HepG2 (cell line): ENCODE measurements around the gene ELOVL6. TPM values are rescaled to one million over a fixed set of nuclear protein-coding genes. Genes with fewer than 3 reads are reported as not detected.

ENCODE experiments used
- CENPX ChIP-seq: sonication (generic); formaldehyde crosslinking; IDR thresholded peaks from 2 replicates; pipeline ENCODE4 v1.9.0; 2021; ENCODE audit warnings: mild to moderate bottlenecking, missing genetic modification reagents, moderate library complexity
- HNF4G ChIP-seq, 2 experiments: sonication (generic) in 1 of 2; formaldehyde crosslinking in 1 of 2; IDR thresholded peaks; 2 replicates each; pipeline versions ENCODE4 v1.4.0 to v1.6.1; 2011 to 2020; ENCODE audit warnings: borderline replicate concordance in 2 of 2, low read depth in 2 of 2, mild to moderate bottlenecking in 2 of 2, low read length in 1 of 2, missing genetic modification reagents in 1 of 2, moderate library complexity in 1 of 2
- JARID2 ChIP-seq: sonication (generic); formaldehyde crosslinking; IDR thresholded peaks from 2 replicates; pipeline ENCODE4 v1.8.1; 2023; ENCODE audit warnings: missing genetic modification reagents, inconsistent platforms; ENCODE audit not compliant: insufficient replicate concordance
- KLF15 ChIP-seq: sonication (generic); formaldehyde crosslinking; IDR thresholded peaks from 2 replicates; pipeline ENCODE4 v1.8.1; 2023; ENCODE audit warnings: borderline replicate concordance, mild to moderate bottlenecking, inconsistent platforms, missing genetic modification reagents, mixed read lengths
- RFX5 ChIP-seq: IDR thresholded peaks from 2 replicates; pipeline ENCODE4 v1.6.1; 2011; ENCODE audit warnings: low read depth, low read length, improper control_type of control experiment
- SAP130 ChIP-seq: IDR thresholded peaks from 2 replicates; pipeline ENCODE4 v1.6.1; 2016; ENCODE audit warnings: low read depth
- TBL1XR1 ChIP-seq: fragments of 150-350 bp; IDR thresholded peaks from 2 replicates; pipeline ENCODE4 v1.6.1; 2014; ENCODE audit warnings: borderline replicate concordance, low read length; ENCODE audit not compliant: partially characterized antibody
- XRCC5 ChIP-seq: fragments of 200-400 bp; formaldehyde crosslinking; optimal IDR thresholded peaks from 2 replicates; pipeline ENCODE3; 2017; ENCODE audit warnings: mild to moderate bottlenecking, low read length
- ZNF121 ChIP-seq: sonication (generic); formaldehyde crosslinking; IDR thresholded peaks from 2 replicates; pipeline ENCODE4 v1.5.0; 2020; ENCODE audit warnings: mild to moderate bottlenecking, missing genetic modification reagents
- ZNF207 ChIP-seq: fragments of 450-650 bp; IDR thresholded peaks from 2 replicates; pipeline ENCODE4 v1.6.1; 2016; ENCODE audit warnings: antibody characterized with exemption, borderline replicate concordance
- ZNF317 ChIP-seq: sonication (generic); formaldehyde crosslinking; IDR thresholded peaks from 2 replicates; pipeline ENCODE4 v1.5.0; 2020; ENCODE audit warnings: mild to moderate bottlenecking, missing genetic modification reagents
- ZNF589 ChIP-seq: sonication (generic); formaldehyde crosslinking; conservative IDR thresholded peaks from 2 replicates; pipeline ENCODE4 v1.8.0; 2022; ENCODE audit warnings: mild to moderate bottlenecking, moderate library complexity, missing genetic modification reagents
- ZNF644 ChIP-seq: IDR thresholded peaks from 2 replicates; pipeline ENCODE4 v1.6.1; 2016; ENCODE audit warnings: low read depth
- polyA plus RNA-seq, 8 experiments: library from polyadenylated mRNA; depleted of rRNA in 3 of 8; stranded (reverse) in 7 of 8; unstranded in 1 of 8; fragments of >200 nt; fragmentation: Illumina TruSeq in 4 of 8; extraction: Trizol in 4 of 8; gene quantifications; 2 replicates each; pipeline versions ENCODE4 v1.2.1 to v1.2.3, GENCODE V29; 2011 to 2016; ENCODE audit warnings: low read depth in 4 of 8, missing spikeins in 1 of 8, mixed read lengths in 1 of 8; ENCODE audit not compliant: insufficient read depth in 1 of 8
- total RNA-seq, 5 experiments: library from RNA; depleted of rRNA; stranded (reverse); fragments of >200 nt; fragmentation: Illumina TruSeq; extraction: Trizol; gene quantifications; 2 replicates each; pipeline ENCODE4 v1.2.3, GENCODE V29; 2016; ENCODE audit warnings: low read depth in 1 of 5
- TF ChIP-seq, protein P1 (sequence below): sonication (generic); formaldehyde crosslinking; IDR thresholded peaks from 2 replicates; pipeline ENCODE4 v1.4.0; 2020; ENCODE audit warnings: missing genetic modification reagents
- TF ChIP-seq, protein P2 (sequence below): sonication (generic); formaldehyde crosslinking; IDR thresholded peaks from 2 replicates; pipeline ENCODE4 v1.8.0; 2022; ENCODE audit warnings: mild to moderate bottlenecking, missing genetic modification reagents, moderate library complexity
- TF ChIP-seq, protein P3 (sequence below): sonication (generic); formaldehyde crosslinking; IDR thresholded peaks from 2 replicates; pipeline ENCODE4 v1.4.0; 2020; ENCODE audit warnings: missing genetic modification reagents, borderline replicate concordance
- TF ChIP-seq, protein P4 (sequence below): IDR thresholded peaks from 2 replicates; pipeline ENCODE4 v1.6.1; 2016; ENCODE audit warnings: low read depth, borderline replicate concordance
- TF ChIP-seq, protein P5 (sequence below): sonication (generic); IDR thresholded peaks from 2 replicates; pipeline ENCODE4 v1.6.1; 2016; ENCODE audit warnings: low read depth, borderline replicate concordance
- TF ChIP-seq, protein P6 (sequence below): sonication (generic); formaldehyde crosslinking; IDR thresholded peaks from 2 replicates; pipeline ENCODE4 v1.8.1; 2023; ENCODE audit warnings: missing genetic modification reagents, inconsistent platforms, borderline replicate concordance

Gene ELOVL6
- total and polyA plus RNA-seq, 2 of the 13 experiments (the other 11 are each of a cell fraction or from before 2014, with no cell fraction given) = 14.1 to 23.2 TPM

DNA sequence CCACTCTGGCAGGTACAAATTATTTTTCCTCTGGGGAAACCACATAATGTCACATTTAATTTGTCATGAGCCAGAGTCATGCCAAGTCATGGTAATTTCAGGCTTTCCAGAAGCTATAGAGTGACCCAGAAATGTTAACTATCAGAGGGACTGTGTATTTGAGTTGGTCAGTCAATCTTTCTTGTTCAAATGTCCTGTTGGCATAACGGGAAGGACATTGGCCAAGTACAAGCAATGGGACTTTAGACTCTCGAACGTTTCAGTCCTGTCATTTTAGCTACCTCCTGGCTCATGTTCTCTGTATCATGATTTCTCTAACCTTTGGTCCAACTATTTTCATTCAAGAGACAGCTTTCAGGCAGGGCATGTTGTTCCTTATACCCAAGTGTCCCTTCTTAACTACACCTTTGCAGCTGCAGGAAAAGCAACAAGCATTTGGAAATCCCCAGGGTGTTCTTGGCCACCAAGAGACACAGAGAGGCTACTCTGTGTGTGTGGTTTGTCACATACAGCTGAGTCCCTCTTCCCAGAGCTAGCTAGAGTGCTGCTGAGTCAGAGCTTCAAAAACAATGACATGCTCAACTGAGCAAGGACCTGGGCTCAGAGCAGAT is 143.2 kb downstream of the ELOVL6 start (continued):
- TF ChIP-seq JARID2 (CRISPR knock-in tag) = no peak
- TF ChIP-seq ZNF644 (CRISPR knock-in tag) = no peak
- TF ChIP-seq ZNF121 (CRISPR knock-in tag) = no peak
- TF ChIP-seq KLF15 (CRISPR knock-in tag) = no peak
- TF ChIP-seq, protein P1, sequence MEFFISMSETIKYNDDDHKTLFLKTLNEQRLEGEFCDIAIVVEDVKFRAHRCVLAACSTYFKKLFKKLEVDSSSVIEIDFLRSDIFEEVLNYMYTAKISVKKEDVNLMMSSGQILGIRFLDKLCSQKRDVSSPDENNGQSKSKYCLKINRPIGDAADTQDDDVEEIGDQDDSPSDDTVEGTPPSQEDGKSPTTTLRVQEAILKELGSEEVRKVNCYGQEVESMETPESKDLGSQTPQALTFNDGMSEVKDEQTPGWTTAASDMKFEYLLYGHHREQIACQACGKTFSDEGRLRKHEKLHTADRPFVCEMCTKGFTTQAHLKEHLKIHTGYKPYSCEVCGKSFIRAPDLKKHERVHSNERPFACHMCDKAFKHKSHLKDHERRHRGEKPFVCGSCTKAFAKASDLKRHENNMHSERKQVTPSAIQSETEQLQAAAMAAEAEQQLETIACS = no peak
- TF ChIP-seq RFX5 = no peak
- TF ChIP-seq, protein P2, sequence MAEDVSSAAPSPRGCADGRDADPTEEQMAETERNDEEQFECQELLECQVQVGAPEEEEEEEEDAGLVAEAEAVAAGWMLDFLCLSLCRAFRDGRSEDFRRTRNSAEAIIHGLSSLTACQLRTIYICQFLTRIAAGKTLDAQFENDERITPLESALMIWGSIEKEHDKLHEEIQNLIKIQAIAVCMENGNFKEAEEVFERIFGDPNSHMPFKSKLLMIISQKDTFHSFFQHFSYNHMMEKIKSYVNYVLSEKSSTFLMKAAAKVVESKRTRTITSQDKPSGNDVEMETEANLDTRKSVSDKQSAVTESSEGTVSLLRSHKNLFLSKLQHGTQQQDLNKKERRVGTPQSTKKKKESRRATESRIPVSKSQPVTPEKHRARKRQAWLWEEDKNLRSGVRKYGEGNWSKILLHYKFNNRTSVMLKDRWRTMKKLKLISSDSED (CRISPR knock-in tag) = no peak
- TF ChIP-seq, protein P3, sequence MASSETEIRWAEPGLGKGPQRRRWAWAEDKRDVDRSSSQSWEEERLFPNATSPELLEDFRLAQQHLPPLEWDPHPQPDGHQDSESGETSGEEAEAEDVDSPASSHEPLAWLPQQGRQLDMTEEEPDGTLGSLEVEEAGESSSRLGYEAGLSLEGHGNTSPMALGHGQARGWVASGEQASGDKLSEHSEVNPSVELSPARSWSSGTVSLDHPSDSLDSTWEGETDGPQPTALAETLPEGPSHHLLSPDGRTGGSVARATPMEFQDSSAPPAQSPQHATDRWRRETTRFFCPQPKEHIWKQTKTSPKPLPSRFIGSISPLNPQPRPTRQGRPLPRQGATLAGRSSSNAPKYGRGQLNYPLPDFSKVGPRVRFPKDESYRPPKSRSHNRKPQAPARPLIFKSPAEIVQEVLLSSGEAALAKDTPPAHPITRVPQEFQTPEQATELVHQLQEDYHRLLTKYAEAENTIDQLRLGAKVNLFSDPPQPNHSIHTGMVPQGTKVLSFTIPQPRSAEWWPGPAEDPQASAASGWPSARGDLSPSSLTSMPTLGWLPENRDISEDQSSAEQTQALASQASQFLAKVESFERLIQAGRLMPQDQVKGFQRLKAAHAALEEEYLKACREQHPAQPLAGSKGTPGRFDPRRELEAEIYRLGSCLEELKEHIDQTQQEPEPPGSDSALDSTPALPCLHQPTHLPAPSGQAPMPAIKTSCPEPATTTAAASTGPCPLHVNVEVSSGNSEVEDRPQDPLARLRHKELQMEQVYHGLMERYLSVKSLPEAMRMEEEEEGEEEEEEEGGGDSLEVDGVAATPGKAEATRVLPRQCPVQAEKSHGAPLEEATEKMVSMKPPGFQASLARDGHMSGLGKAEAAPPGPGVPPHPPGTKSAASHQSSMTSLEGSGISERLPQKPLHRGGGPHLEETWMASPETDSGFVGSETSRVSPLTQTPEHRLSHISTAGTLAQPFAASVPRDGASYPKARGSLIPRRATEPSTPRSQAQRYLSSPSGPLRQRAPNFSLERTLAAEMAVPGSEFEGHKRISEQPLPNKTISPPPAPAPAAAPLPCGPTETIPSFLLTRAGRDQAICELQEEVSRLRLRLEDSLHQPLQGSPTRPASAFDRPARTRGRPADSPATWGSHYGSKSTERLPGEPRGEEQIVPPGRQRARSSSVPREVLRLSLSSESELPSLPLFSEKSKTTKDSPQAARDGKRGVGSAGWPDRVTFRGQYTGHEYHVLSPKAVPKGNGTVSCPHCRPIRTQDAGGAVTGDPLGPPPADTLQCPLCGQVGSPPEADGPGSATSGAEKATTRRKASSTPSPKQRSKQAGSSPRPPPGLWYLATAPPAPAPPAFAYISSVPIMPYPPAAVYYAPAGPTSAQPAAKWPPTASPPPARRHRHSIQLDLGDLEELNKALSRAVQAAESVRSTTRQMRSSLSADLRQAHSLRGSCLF (CRISPR knock-in tag) = no peak
- TF ChIP-seq, protein P4, sequence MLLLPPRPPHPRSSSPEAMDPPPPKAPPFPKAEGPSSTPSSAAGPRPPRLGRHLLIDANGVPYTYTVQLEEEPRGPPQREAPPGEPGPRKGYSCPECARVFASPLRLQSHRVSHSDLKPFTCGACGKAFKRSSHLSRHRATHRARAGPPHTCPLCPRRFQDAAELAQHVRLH (CRISPR knock-in tag) = no peak
- no peak for TF ChIP-seq ZNF207
- TF ChIP-seq, protein P5, sequence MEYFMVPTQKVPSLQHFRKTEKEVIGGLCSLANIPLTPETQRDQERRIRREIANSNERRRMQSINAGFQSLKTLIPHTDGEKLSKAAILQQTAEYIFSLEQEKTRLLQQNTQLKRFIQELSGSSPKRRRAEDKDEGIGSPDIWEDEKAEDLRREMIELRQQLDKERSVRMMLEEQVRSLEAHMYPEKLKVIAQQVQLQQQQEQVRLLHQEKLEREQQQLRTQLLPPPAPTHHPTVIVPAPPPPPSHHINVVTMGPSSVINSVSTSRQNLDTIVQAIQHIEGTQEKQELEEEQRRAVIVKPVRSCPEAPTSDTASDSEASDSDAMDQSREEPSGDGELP = peak; percentile 15; the same call in 1 of the 2 replicates
- TF ChIP-seq, protein P6, sequence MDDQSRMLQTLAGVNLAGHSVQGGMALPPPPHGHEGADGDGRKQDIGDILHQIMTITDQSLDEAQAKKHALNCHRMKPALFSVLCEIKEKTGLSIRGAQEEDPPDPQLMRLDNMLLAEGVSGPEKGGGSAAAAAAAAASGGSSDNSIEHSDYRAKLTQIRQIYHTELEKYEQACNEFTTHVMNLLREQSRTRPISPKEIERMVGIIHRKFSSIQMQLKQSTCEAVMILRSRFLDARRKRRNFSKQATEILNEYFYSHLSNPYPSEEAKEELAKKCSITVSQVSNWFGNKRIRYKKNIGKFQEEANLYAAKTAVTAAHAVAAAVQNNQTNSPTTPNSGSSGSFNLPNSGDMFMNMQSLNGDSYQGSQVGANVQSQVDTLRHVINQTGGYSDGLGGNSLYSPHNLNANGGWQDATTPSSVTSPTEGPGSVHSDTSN (CRISPR knock-in tag) = no peak
- no peak for TF ChIP-seq ZNF317 (CRISPR knock-in tag)
- no peak for TF ChIP-seq XRCC5
- 0 out of 2 replicates have a peak, but pooled peaks have one; percentile 12 for TF ChIP-seq SAP130 (CRISPR knock-in tag)
- TF ChIP-seq ZNF589 (CRISPR knock-in tag) = no peak
- no peak for TF ChIP-seq TBL1XR1
- peak; percentile 58; the same call in 1 of the 2 replicates for TF ChIP-seq HNF4G (IDR thresholded peaks at IDR 0.05; ENCODE audit: borderline replicate concordance, low read depth, low read length)
- no peak for TF ChIP-seq HNF4G (CRISPR knock-in tag; IDR thresholded peaks at IDR 0.05; ENCODE audit: borderline replicate concordance, low read depth)
- no peak for TF ChIP-seq CENPX (CRISPR knock-in tag)
